ENCODE results near the gene CST9. TPM values are rescaled to one million over a fixed set of nuclear protein-coding genes. Genes with fewer than 3 reads are reported as not detected.

Gene CST9
- total and polyA plus RNA-seq, 2 of the 13 experiments (the other 11 are each of a cell fraction or from before 2014, with no cell fraction given), result 0.07 TPM; not detected in 1

DNA sequence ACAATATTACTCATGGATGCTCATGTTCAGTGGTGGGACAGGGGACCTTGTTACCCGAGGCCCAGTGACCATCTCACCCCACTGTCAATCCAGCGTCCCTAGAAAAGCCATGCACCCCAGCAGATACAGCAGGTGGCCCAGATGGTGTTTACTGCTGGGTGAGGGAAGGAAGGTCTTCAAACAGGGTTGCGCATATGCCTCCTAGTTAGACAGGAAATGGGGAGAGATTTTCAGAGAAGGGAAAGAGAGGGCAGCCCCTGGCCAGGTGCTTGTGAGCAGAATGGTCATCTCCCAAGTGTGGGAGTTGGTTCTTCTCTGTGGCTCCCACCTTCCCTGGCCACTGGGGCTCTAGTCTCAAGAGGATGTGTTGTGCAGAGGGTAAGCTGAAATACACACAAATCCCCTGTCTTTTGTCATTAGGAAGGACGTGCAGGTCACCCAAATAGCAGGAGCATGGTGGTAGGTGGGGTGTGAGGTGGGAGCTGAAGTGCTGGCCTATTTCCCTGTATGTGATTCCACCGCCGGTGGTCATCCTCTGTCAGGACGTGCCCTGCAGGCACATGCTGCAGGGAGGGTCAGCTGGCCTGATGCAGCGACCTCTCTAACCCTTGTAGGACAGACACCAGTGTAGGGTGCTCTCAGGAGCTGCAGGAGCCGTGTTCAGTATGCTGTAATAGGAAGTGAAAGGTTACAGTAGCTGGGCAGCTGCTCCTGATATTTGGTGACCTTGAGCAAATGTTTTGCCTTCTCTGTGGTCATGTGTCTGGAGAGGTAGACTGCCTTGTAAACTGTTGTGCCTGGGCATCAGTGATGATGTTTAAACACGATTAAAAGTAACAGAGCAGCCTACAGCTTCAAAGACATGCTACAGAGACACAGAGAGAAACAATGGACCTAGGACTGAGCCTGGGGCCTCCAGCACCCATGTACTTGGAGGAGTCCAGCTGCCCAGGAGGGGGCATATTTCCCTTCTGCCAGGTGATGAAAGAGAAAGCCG is 35.3 kb upstream of the CST9 start (continued):
- TF ChIP-seq, protein P1, sequence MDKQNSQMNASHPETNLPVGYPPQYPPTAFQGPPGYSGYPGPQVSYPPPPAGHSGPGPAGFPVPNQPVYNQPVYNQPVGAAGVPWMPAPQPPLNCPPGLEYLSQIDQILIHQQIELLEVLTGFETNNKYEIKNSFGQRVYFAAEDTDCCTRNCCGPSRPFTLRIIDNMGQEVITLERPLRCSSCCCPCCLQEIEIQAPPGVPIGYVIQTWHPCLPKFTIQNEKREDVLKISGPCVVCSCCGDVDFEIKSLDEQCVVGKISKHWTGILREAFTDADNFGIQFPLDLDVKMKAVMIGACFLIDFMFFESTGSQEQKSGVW (CRISPR knock-in tag; IDR thresholded peaks at IDR 0.05; ENCODE audit: borderline replicate concordance), result no peak
- TF ChIP-seq, protein P2, sequence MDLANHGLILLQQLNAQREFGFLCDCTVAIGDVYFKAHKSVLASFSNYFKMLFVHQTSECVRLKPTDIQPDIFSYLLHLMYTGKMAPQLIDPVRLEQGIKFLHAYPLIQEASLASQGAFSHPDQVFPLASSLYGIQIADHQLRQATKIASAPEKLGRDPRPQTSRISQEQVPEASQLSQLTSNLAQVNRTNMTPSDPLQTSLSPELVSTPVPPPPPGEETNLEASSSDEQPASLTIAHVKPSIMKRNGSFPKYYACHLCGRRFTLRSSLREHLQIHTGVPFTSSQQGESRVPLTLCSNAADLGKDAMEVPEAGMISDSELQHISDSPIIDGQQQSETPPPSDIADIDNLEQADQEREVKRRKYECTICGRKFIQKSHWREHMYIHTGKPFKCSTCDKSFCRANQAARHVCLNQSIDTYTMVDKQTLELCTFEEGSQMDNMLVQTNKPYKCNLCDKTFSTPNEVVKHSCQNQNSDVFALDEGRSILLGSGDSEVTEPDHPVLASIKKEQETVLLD (CRISPR knock-in tag; IDR thresholded peaks at IDR 0.05; ENCODE audit: low read depth), result peak; percentile 28; the same call in 1 of the 2 replicates
- TF ChIP-seq, protein P3, sequence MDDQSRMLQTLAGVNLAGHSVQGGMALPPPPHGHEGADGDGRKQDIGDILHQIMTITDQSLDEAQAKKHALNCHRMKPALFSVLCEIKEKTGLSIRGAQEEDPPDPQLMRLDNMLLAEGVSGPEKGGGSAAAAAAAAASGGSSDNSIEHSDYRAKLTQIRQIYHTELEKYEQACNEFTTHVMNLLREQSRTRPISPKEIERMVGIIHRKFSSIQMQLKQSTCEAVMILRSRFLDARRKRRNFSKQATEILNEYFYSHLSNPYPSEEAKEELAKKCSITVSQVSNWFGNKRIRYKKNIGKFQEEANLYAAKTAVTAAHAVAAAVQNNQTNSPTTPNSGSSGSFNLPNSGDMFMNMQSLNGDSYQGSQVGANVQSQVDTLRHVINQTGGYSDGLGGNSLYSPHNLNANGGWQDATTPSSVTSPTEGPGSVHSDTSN (CRISPR knock-in tag; IDR thresholded peaks at IDR 0.05; ENCODE audit: borderline replicate concordance), result no peak
- TF ChIP-seq FOXA1 (IDR thresholded peaks at IDR 0.05) (no peak), FOXA1 (CRISPR knock-in tag; IDR thresholded peaks at IDR 0.05) (peak; percentile 59), ZMYM4 (CRISPR knock-in tag; IDR thresholded peaks at IDR 0.05) (peak; percentile 68), GATA4 (IDR thresholded peaks at IDR 0.05; ENCODE audit: borderline replicate concordance, low read depth) (no peak), ZFY (CRISPR knock-in tag; IDR thresholded peaks at IDR 0.05) (peak; percentile 34; the same call in 1 of the 2 replicates), POLR2AphosphoS5 (IDR thresholded peaks at IDR 0.05; ENCODE audit: low read depth, low read length) (peak; percentile 55; the same call in 1 of the 2 replicates), SRSF4 (IDR thresholded peaks at IDR 0.05; ENCODE audit: low read depth, low read length, poor library complexity, severe bottlenecking) (no peak), TCF12 (IDR thresholded peaks at IDR 0.05) (no peak), TCF12 (CRISPR knock-in tag; IDR thresholded peaks at IDR 0.05) (no peak), THYN1 (CRISPR knock-in tag; IDR thresholded peaks at IDR 0.05; ENCODE audit: borderline replicate concordance, low read depth) (0 out of 2 replicates have a peak, but pooled peaks have one; percentile 47)
- TF ChIP-seq, protein P4, sequence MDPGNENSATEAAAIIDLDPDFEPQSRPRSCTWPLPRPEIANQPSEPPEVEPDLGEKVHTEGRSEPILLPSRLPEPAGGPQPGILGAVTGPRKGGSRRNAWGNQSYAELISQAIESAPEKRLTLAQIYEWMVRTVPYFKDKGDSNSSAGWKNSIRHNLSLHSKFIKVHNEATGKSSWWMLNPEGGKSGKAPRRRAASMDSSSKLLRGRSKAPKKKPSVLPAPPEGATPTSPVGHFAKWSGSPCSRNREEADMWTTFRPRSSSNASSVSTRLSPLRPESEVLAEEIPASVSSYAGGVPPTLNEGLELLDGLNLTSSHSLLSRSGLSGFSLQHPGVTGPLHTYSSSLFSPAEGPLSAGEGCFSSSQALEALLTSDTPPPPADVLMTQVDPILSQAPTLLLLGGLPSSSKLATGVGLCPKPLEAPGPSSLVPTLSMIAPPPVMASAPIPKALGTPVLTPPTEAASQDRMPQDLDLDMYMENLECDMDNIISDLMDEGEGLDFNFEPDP (CRISPR knock-in tag; conservative IDR thresholded peaks at IDR 0.05), result no peak
- TF ChIP-seq, protein P5, sequence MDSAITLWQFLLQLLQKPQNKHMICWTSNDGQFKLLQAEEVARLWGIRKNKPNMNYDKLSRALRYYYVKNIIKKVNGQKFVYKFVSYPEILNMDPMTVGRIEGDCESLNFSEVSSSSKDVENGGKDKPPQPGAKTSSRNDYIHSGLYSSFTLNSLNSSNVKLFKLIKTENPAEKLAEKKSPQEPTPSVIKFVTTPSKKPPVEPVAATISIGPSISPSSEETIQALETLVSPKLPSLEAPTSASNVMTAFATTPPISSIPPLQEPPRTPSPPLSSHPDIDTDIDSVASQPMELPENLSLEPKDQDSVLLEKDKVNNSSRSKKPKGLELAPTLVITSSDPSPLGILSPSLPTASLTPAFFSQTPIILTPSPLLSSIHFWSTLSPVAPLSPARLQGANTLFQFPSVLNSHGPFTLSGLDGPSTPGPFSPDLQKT (CRISPR knock-in tag; IDR thresholded peaks at IDR 0.05; ENCODE audit: borderline replicate concordance), result no peak
- TF ChIP-seq, protein P6, sequence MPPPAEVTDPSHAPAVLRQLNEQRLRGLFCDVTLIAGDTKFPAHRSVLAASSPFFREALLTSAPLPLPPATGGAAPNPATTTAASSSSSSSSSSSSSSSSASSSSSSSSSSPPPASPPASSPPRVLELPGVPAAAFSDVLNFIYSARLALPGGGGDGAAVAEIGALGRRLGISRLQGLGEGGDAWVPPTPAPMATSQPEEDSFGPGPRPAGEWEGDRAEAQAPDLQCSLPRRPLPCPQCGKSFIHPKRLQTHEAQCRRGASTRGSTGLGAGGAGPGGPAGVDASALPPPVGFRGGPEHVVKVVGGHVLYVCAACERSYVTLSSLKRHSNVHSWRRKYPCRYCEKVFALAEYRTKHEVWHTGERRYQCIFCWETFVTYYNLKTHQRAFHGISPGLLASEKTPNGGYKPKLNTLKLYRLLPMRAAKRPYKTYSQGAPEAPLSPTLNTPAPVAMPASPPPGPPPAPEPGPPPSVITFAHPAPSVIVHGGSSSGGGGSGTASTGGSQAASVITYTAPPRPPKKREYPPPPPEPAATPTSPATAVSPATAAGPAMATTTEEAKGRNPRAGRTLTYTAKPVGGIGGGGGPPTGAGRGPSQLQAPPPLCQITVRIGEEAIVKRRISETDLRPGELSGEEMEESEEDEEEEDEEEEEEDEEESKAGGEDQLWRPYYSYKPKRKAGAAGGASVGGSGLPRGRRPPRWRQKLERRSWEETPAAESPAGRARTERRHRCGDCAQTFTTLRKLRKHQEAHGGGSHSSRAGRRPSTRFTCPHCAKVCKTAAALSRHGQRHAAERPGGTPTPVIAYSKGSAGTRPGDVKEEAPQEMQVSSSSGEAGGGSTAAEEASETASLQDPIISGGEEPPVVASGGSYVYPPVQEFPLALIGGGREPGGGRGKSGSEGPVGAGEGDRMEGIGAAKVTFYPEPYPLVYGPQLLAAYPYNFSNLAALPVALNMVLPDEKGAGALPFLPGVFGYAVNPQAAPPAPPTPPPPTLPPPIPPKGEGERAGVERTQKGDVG (CRISPR knock-in tag; IDR thresholded peaks at IDR 0.05; ENCODE audit: borderline replicate concordance), result peak; percentile 19; the same call in 1 of the 2 replicates

Data from HepG2 (cell line).